Activated CD8-positive, alpha-beta memory T cell treated with anti-CD3 and anti-CD28 coated beads, Interleukin-2, amount 50 U/mL, for 24 hours (primary cell): ENCODE data around the gene MRPS7.

Source experiments
- DNase-seq: peaks from one replicate; pipeline ENCODE4 v3.0.0-alpha.2; 2020; ENCODE audit errors: extremely low read depth

The MRPS7 gene

GRCh38 chr17:75308732-75309629 is 47.3 kb downstream of the MRPS7 start:
- no peak for DNase-seq

DNA sequence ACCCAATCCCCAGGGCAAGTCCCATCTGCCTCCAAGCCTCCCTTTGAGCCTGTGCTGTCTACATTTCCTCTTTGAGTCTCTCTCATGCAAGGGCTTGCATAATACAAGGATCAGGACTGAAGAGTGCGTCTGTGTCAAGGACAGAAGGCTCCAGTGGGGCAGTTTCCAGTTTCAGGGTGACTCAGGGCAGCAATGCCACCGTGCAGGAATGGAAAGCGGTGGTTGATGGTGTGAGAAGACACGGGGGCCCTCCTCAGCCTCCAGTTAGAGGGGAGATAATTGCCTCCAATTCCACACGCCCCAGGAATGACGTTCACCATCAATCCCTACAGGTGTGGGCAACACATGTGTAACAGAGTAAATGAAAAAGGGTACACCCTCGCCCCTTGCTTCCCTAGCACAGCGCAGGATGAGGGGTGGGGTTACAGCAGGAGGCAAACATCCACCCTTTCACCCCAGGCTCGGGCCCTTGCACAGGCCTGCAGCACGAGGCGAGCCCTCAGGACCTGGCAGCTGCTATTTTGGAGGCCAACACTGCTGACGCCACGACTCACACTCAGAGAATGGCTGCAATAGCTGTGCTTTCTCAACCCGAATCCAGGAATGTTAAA is 52.4 kb downstream of the MRPS7 start:
- DNase-seq, result no peak

- no peak for DNase-seq
Observed at GRCh38 chr17:75315541-75316243, 54.0 kb downstream of the MRPS7 start.
